ENCODE measurements around the gene EMC10.

GRCh38 chr19:50455992-50456391 is 20.3 kb upstream of the EMC10 start:
- TF ChIP-seq CTCF (IDR thresholded peaks at IDR 0.05; ENCODE audit: low read depth, low read length, poor library complexity, severe bottlenecking) (no peak), EZH2phosphoT487 (IDR thresholded peaks at IDR 0.05; ENCODE audit: borderline replicate concordance, low read length) (no peak)
